Right atrium auricular region (tissue), 2 donors: Measurements from ENCODE around the gene PAIP1. TPM values are rescaled to one million over a fixed set of nuclear protein-coding genes. Genes with fewer than 3 reads are reported as not detected.

ENCODE experiments used
- DNase-seq: peaks from one replicate; pipeline ENCODE4 v3.0.0-alpha.2; 2019; ENCODE audit warnings: low spot score
- H3K27ac ChIP-seq, 2 donors: fragments of 200-600 bp; sonication (generic); 1 replicate in 1 of 2; 2 replicates in 1 of 2; pipeline ENCODE4 v1.5.1; 2016 to 2019
- H3K27me3 ChIP-seq, 2 donors: fragments of 200-600 bp; sonication (generic); one replicate each; pipeline versions ENCODE4 v1.5.1 to v1.6.0; 2017 to 2019
- H3K36me3 ChIP-seq: fragments of 200-600 bp; sonication (generic); one replicate; pipeline ENCODE4 v1.5.1; 2016
- H3K4me1 ChIP-seq, 2 donors: fragments of 200-600 bp; sonication (generic); one replicate each; pipeline versions ENCODE4 v1.5.1 to v1.6.0; 2017 to 2019
- H3K4me3 ChIP-seq, 2 donors: fragments of 200-600 bp; sonication (generic); 1 replicate in 1 of 2; 2 replicates in 1 of 2; pipeline ENCODE4 v1.5.1; 2017 to 2019; ENCODE audit warnings: mild to moderate bottlenecking in 1 of 2, moderate library complexity in 1 of 2
- H3K9me3 ChIP-seq, 2 donors: fragments of 200-600 bp; sonication (generic); one replicate each; pipeline ENCODE4 v1.5.1; 2019
- CTCF ChIP-seq, 2 donors: fragments of 200-600 bp; sonication (generic); IDR thresholded peaks; one replicate each; pipeline ENCODE4 v1.5.1; 2019; ENCODE audit warnings: antibody characterized with exemption in 2 of 2
- total RNA-seq, 2 donors: library from RNA; depleted of rRNA; stranded (reverse); fragments of >200 nt; gene quantifications; one replicate each; pipeline ENCODE4 v1.1.0, GENCODE V29; 2016

Gene PAIP1
- total RNA-seq, result 10 to 100 TPM; 68.0 to 80.3 TPM

GRCh38 chr5:43556857-43557542 lies at the start of gene PAIP1:
Gene PAIP1 (minus strand): TSS chr5:43557077. CDS start chr5:43556846, 231 bp downstream.
- Histone ChIP-seq H3K4me1 (peaks cover 0 to 33% of the 10 kb centered on the region in 2 donors), H3K27me3 (no peaks in the 10 kb centered on the region), H3K27ac (peak within 1 kb of the TSS; percentile 95 to 96), H3K4me3 (peak within 1 kb of the TSS; percentile 84 to 89), H3K9me3 (no peaks in the 10 kb centered on the region), H3K36me3 (peaks cover 9% of the 10 kb centered on the region)
- DNase-seq, result peak; percentile 70
- peak; percentile 62 to 88 for TF ChIP-seq CTCF (IDR thresholded peaks at IDR 0.05)

GRCh38 chr5:43606351-43606750 lies 49.5 kb upstream of the PAIP1 start:
- H3K36me3 ChIP-seq, result peaks cover 24% of the 10 kb centered on the region
- peak overlapping the region; percentile 14 to 37 for H3K27ac ChIP-seq
- H3K27me3 ChIP-seq, result no peaks in the 10 kb centered on the region
- no peak for DNase-seq
- TF ChIP-seq CTCF (IDR thresholded peaks at IDR 0.05), result no peak
- H3K4me3 ChIP-seq, result no peak overlapping the region
- peaks cover 0 to 23% of the 10 kb centered on the region in 2 donors for H3K4me1 ChIP-seq
- no peaks in the 10 kb centered on the region for H3K9me3 ChIP-seq

- H3K27ac ChIP-seq, result peak overlapping the region; percentile 97
- peak overlapping the region in 1 of 2 donors; percentile 92 for H3K4me3 ChIP-seq
- H3K9me3 ChIP-seq, result no peaks in the 10 kb centered on the region
- DNase-seq, result no peak
- H3K4me1 ChIP-seq, result peaks cover 0 to 25% of the 10 kb centered on the region in 2 donors
- peaks cover 8% of the 10 kb centered on the region for H3K36me3 ChIP-seq
- no peak for TF ChIP-seq CTCF (IDR thresholded peaks at IDR 0.05)
- H3K27me3 ChIP-seq, result no peaks in the 10 kb centered on the region
These were observed 47.8 kb upstream of the PAIP1 start for GRCh38 chr5:43604699-43605098.

GRCh38 chr5:43603344-43604217 lies 46.7 kb upstream of the PAIP1 start:
- Histone ChIP-seq H3K36me3 (no peaks in the 10 kb centered on the region), H3K4me3 (peak overlapping the region; percentile 81 to 92), H3K27me3 (no peaks in the 10 kb centered on the region), H3K9me3 (no peaks in the 10 kb centered on the region), H3K27ac (peak overlapping the region; percentile 97), H3K4me1 (peaks cover 0 to 28% of the 10 kb centered on the region in 2 donors)
- peak; percentile 77 for DNase-seq
- no peak for TF ChIP-seq CTCF (IDR thresholded peaks at IDR 0.05)

- Histone ChIP-seq H3K9me3 (no peaks in the 10 kb centered on the region), H3K4me1 (peaks cover 0 to 28% of the 10 kb centered on the region in 2 donors), H3K27ac (peak within 1 kb of the TSS; percentile 97), H3K4me3 (peak within 1 kb of the TSS; percentile 81 to 92), H3K27me3 (no peaks in the 10 kb centered on the region), H3K36me3 (no peaks in the 10 kb centered on the region)
- TF ChIP-seq CTCF (IDR thresholded peaks at IDR 0.05), result peak in 1 of 2 donors; percentile 13
- DNase-seq, result peak; percentile 69
These were observed 45.8 kb upstream of the PAIP1 start, which contains the start of gene NNT for GRCh38 chr5:43602461-43603343. Gene NNT (plus strand): TSS chr5:43603180. CDS start chr5:43609196, 6,016 bp downstream.
